HG03135 (cell line): ENCODE results near the gene SLX4.

Experiments used
- ATAC-seq: cut with Tn5 transposase; IDR thresholded peaks from one replicate; pipeline ENCODE4 v1.9.1; 2021; ENCODE audit warnings: mild to moderate bottlenecking, moderate library complexity; ENCODE audit not compliant: unreplicated experiment

The SLX4 gene

GRCh38 chr16:3602320-3602653, 9.1 kb downstream of the SLX4 start:
- ATAC-seq = no peak

GRCh38 chr16:3601614-3602319, 9.6 kb downstream of the SLX4 start:
- no peak for ATAC-seq

- no peak for ATAC-seq
These were observed 11.5 kb downstream of the SLX4 start for GRCh38 chr16:3599922-3600321.

GRCh38 chr16:3599121-3599520, 12.3 kb downstream of the SLX4 start:
- no peak for ATAC-seq

GRCh38 chr16:3598236-3598635, 13.2 kb downstream of the SLX4 start:
- no peak for ATAC-seq

GRCh38 chr16:3597676-3598075, 13.7 kb downstream of the SLX4 start:
- ATAC-seq = no peak

GRCh38 chr16:3597226-3597625, 14.2 kb downstream of the SLX4 start:
- ATAC-seq = no peak

- ATAC-seq = no peak
These were observed 15.1 kb downstream of the SLX4 start for GRCh38 chr16:3596101-3596861.

GRCh38 chr16:3595521-3596021, 15.8 kb downstream of the SLX4 start:
- no peak for ATAC-seq

- ATAC-seq = no peak
These were observed 16.3 kb downstream of the SLX4 start for GRCh38 chr16:3595110-3595486.

GRCh38 chr16:3594316-3595109, 16.9 kb downstream of the SLX4 start:
- ATAC-seq = no peak

- no peak for ATAC-seq
These were observed 18.8 kb downstream of the SLX4 start for GRCh38 chr16:3592559-3592958.

GRCh38 chr16:3591991-3592390, 19.4 kb downstream of the SLX4 start:
- ATAC-seq = no peak

- ATAC-seq = no peak
These were observed 20.0 kb downstream of the SLX4 start for GRCh38 chr16:3591436-3591803.

GRCh38 chr16:3590736-3591435, 20.5 kb downstream of the SLX4 start:
- no peak for ATAC-seq

GRCh38 chr16:3589991-3590701, 21.3 kb downstream of the SLX4 start:
- ATAC-seq = no peak

- ATAC-seq = no peak
These were observed 21.9 kb downstream of the SLX4 start for GRCh38 chr16:3589441-3589921.

- ATAC-seq = no peak
These were observed 22.4 kb downstream of the SLX4 start for GRCh38 chr16:3589001-3589400.

- ATAC-seq = no peak
These were observed 23.8 kb downstream of the SLX4 start for GRCh38 chr16:3587547-3588110.

GRCh38 chr16:3584412-3584811, 27.0 kb downstream of the SLX4 start:
- no peak for ATAC-seq
